ENCODE data around the gene PI4KB.

The PI4KB gene

DNA sequence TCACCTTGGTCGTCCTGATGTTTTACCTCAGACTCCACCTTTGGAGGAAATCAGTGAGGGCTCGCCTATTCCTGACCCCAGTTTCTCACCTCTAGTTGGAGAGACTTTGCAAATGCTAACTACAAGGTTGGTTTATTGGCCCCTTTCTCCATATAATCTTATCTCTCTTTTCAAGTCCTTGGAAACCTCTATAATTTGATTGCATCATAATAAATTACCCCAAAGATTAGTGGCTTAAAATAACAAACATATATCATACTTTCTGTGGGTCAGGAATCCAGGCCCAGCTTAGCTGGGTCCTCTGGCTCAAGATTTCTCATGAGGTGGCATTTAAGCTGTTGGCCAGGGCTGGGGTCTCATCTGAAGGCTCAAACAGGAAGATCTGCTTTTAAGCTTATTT lies 84.8 kb downstream of the PI4KB start:
- no peaks in the 10 kb centered on the region for H3K9me3 Mint-ChIP-seq
- ATAC-seq: no peak
- H3K27ac Mint-ChIP-seq: peak overlapping the region; percentile 14
- H3K4me1 Mint-ChIP-seq: peaks cover 11% of the 10 kb centered on the region
- H3K36me3 Mint-ChIP-seq: peaks cover 74% of the 10 kb centered on the region
- no peak overlapping the region for H3K4me3 Mint-ChIP-seq
- H3K27me3 Mint-ChIP-seq: no peaks in the 10 kb centered on the region
